HFF-Myc (cell line): ENCODE results near the gene RPL7A.

Experiments
- DNase-seq: peaks from one replicate; pipeline ENCODE4 v3.0.0-alpha.2; 2011; ENCODE audit warnings: low read depth; ENCODE audit errors: extremely low read depth
- H3K4me3 ChIP-seq: replicated peaks from 2 replicates; pipeline ENCODE4 v1.5.1; 2011; ENCODE audit warnings: low read depth, mild to moderate bottlenecking, control low read depth, low read length
- TF ChIP-seq, protein P1 (sequence below): IDR thresholded peaks from 2 replicates; pipeline ENCODE4 v1.5.1; 2012; ENCODE audit warnings: mild to moderate bottlenecking, low read depth, low read length, control low read depth; ENCODE audit errors: missing control alignments

Gene RPL7A

DNA sequence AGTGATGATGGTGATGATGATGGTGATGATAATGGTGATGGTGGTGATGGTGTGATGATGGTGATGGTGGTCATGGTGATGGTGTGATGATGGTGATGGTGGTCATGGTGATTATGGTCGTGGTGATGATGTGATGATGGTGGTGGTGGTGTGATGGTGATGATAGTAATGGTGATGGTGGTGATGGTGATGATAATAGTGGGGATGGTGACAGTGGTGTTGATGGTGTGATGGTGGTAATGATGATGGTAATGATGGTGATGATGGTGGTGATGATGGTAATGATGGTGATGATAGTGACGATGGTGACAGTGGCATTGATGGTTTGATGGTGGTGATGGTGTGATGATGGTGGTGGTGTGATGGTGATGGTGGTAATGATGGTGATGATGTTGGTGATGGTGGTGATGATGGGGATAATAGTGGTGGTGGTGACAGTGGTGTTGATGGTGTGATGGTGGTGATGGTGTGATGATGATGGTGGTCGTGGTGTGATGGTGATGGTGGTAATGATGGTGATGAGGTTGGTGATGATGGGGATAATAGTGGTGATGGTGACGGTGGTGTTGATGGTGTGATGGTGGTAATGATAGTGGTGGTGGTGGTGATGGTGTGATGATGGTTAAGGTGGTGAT is 34.6 kb downstream of the RPL7A start:
- TF ChIP-seq, protein P1, sequence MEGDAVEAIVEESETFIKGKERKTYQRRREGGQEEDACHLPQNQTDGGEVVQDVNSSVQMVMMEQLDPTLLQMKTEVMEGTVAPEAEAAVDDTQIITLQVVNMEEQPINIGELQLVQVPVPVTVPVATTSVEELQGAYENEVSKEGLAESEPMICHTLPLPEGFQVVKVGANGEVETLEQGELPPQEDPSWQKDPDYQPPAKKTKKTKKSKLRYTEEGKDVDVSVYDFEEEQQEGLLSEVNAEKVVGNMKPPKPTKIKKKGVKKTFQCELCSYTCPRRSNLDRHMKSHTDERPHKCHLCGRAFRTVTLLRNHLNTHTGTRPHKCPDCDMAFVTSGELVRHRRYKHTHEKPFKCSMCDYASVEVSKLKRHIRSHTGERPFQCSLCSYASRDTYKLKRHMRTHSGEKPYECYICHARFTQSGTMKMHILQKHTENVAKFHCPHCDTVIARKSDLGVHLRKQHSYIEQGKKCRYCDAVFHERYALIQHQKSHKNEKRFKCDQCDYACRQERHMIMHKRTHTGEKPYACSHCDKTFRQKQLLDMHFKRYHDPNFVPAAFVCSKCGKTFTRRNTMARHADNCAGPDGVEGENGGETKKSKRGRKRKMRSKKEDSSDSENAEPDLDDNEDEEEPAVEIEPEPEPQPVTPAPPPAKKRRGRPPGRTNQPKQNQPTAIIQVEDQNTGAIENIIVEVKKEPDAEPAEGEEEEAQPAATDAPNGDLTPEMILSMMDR: no peak
- no peak for DNase-seq
- no peak overlapping the region for H3K4me3 ChIP-seq

DNA sequence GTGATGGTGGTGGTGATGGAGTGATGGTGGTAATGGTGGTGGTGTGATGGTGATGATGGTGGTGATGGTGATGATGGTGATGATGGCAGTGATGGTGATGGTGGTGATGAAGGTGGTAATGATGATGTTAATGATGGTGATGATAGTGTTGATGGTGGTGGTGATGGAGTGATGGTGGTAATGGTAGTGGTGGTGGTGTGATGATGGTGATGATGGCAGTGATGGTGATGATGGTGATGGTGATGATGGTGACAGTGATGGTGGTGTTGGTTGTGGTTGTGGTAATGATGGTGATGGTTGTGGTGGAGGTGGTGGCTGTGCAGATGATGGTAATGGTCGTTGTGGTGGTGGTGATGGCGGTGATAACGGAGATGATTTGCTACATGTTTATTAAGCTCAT is 35.4 kb downstream of the RPL7A start:
- H3K4me3 ChIP-seq: no peak overlapping the region
- DNase-seq: no peak
- TF ChIP-seq, protein P1: no peak

DNA sequence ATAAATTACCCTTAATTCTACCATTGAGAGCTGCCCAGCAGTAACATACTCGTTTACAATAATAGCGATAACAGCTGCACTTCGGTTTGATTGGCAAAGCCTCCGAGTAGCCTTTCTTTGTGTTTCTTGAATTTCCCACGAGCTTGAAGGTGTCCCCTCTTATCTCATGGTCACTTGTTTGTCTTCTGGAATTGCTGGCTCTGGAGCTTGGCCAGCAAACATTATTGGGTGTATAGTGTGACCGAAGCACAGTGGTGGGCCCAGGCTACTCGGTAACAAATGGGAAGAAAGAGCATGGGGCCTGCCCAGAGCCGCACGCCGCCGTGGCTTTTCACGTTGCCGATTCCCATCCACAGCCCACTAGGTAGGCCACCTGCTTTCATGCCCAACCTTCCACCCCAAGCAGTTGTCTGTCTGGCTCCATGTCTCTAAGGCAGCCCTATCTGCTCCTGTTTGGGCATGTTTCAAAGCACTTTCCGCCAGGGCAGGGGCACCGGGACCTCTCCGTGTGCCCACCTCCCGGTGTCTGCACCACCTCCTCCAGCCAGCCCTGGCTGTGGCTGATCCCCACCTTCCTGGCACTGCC is 36.8 kb downstream of the RPL7A start:
- no peak for DNase-seq
- no peak overlapping the region for H3K4me3 ChIP-seq
- TF ChIP-seq, protein P1: no peak

DNA sequence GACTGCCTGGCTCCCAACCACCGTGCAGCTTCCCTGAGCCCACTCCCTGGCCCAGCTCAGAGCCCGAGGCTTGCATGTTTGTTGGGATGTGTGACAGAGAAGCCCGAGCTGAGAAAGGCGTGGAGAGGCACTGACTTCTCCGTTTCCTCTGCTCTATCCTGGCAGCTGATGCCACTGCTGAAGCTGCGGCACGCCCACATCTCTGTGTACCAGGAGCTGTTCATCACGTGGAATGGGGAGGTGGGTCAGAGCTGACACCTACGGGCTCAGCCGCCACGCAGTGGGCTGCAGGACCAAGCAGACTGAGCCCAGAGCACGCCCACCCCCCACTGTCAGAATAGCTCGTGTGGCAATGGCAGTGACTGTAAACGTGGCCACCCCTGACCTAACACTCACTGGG is 37.4 kb downstream of the RPL7A start:
- H3K4me3 ChIP-seq: no peak overlapping the region
- TF ChIP-seq, protein P1: no peak
- no peak for DNase-seq

DNA sequence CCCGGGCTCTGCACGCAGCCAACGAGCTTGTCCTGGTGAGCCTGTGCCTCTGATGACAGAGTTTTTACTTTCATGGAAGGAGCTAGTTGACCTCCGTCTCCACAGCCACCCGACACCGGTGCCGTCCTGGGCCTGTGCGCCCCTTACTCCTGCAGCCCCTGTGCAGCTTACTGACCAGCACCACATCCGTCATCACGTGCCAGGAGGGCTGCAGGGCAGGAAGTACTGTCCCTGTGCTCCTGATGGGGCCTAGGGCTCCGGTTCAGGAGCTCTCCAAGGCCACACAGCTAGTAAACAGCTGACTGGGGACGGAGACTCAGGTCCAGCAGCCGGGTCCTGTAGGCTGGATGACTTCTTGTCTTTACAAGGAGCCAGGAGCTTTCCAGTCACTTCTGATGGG is 38.3 kb downstream of the RPL7A start:
- DNase-seq: no peak
- TF ChIP-seq, protein P1: no peak
- H3K4me3 ChIP-seq: no peak overlapping the region

DNA sequence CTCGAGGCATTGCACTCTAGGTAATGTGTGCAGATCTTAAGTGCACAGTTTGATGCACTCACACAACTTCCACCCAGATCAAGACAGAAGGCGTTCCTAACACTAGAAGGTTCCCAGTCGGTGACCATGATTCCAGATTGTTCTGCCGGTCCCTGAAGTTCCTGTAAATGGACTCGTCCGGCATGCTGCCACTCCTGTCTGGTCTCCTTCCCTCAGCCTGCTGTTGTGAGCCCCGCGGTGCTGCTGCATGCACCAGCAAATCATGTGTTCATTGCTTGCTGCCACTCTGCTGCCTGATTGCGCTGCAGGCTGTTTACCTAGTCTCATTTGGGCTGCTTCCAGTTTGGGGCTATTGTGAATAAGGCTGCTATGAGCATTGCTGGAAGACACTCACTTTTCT is 39.7 kb downstream of the RPL7A start:
- TF ChIP-seq, protein P1: no peak
- DNase-seq: no peak
- H3K4me3 ChIP-seq: no peak overlapping the region
